ENCODE measurements around the gene RNPEP.

GRCh38 chr1:202002507-202002906 is 20.1 kb downstream of the RNPEP start:
- TF ChIP-seq ERF (CRISPR knock-in tag; IDR thresholded peaks at IDR 0.05), result no peak
- no peak for TF ChIP-seq RFX3 (CRISPR knock-in tag; IDR thresholded peaks at IDR 0.05)
- TF ChIP-seq CTCF (CRISPR knock-in tag; IDR thresholded peaks at IDR 0.05), result no peak
- no peak for TF ChIP-seq ISL2 (CRISPR knock-in tag; IDR thresholded peaks at IDR 0.05)
- no peak for TF ChIP-seq BCLAF1 (IDR thresholded peaks at IDR 0.05)
- TF ChIP-seq ZFAT (CRISPR knock-in tag; conservative IDR thresholded peaks at IDR 0.05), result no peak
- TF ChIP-seq ZBTB38 (CRISPR knock-in tag; IDR thresholded peaks at IDR 0.05), result no peak
- no peak for TF ChIP-seq POLR2A (IDR thresholded peaks at IDR 0.05; ENCODE audit: insufficient read depth in 1 of 2, low read depth in 2 of 2, low read length in 2 of 2)
- TF ChIP-seq ZNF430 (CRISPR knock-in tag; IDR thresholded peaks at IDR 0.05), result no peak
- TF ChIP-seq ZNF274 (CRISPR knock-in tag; IDR thresholded peaks at IDR 0.05), result no peak

Measured in HepG2 (cell line).